ENCODE results near the gene COG5.

The COG5 gene

GRCh38 chr7:107506674-107507339, 56.9 kb downstream of the COG5 start:
- no peak for DNase-seq (ENCODE audit: low spot score)
- FAIRE-seq, result no peak

- DNase-seq (ENCODE audit: low spot score) (no peak), FAIRE-seq (no peak)
These were observed 57.6 kb downstream of the COG5 start for GRCh38 chr7:107505997-107506673.

GRCh38 chr7:107505362-107505761, 58.4 kb downstream of the COG5 start:
- FAIRE-seq (no peak), DNase-seq (ENCODE audit: low spot score) (no peak)

- no peak for FAIRE-seq
- DNase-seq (ENCODE audit: low spot score), result no peak
These were observed 60.0 kb downstream of the COG5 start for GRCh38 chr7:107503687-107504086.

GRCh38 chr7:107502797-107503196, 60.9 kb downstream of the COG5 start:
- FAIRE-seq, result no peak
- no peak for DNase-seq (ENCODE audit: low spot score)

- no peak for DNase-seq (ENCODE audit: low spot score)
- FAIRE-seq, result no peak
These were observed 61.6 kb downstream of the COG5 start for GRCh38 chr7:107502154-107502553.

GRCh38 chr7:107501593-107501992, 62.1 kb downstream of the COG5 start:
- FAIRE-seq (peak; percentile 50), DNase-seq (ENCODE audit: low spot score) (no peak)

GRCh38 chr7:107499731-107500130, 64.0 kb downstream of the COG5 start:
- no peak for DNase-seq (ENCODE audit: low spot score)
- no peak for FAIRE-seq

GRCh38 chr7:107495516-107495915, 68.2 kb downstream of the COG5 start:
- DNase-seq (ENCODE audit: low spot score), result no peak
- FAIRE-seq, result no peak

- FAIRE-seq (no peak), DNase-seq (ENCODE audit: low spot score) (no peak)
These were observed 68.8 kb downstream of the COG5 start for GRCh38 chr7:107494884-107495283.

- no peak for FAIRE-seq
- DNase-seq (ENCODE audit: low spot score), result no peak
These were observed 69.4 kb downstream of the COG5 start for GRCh38 chr7:107494315-107494751.

GRCh38 chr7:107492875-107493274, 70.8 kb downstream of the COG5 start:
- DNase-seq (ENCODE audit: low spot score) (no peak), FAIRE-seq (no peak)

- DNase-seq (ENCODE audit: low spot score) (no peak), FAIRE-seq (no peak)
These were observed 77.7 kb downstream of the COG5 start for GRCh38 chr7:107486041-107486440.

- DNase-seq (ENCODE audit: low spot score), result no peak
- peak; percentile 40 for FAIRE-seq
These were observed 81.1 kb downstream of the COG5 start for GRCh38 chr7:107482571-107482970.

- FAIRE-seq (no peak), DNase-seq (ENCODE audit: low spot score) (no peak)
These were observed 82.8 kb downstream of the COG5 start for GRCh38 chr7:107480932-107481331.

GRCh38 chr7:107479303-107479702, 84.4 kb downstream of the COG5 start:
- FAIRE-seq (no peak), DNase-seq (ENCODE audit: low spot score) (no peak)

- no peak for FAIRE-seq
- DNase-seq (ENCODE audit: low spot score), result no peak
These were observed 89.6 kb downstream of the COG5 start for GRCh38 chr7:107474104-107474521.

GRCh38 chr7:107472116-107472515, 91.6 kb downstream of the COG5 start:
- DNase-seq (ENCODE audit: low spot score) (no peak), FAIRE-seq (no peak)

GRCh38 chr7:107471292-107472070, 92.2 kb downstream of the COG5 start:
- no peak for DNase-seq (ENCODE audit: low spot score)
- FAIRE-seq, result no peak

GRCh38 chr7:107469929-107470328, 93.8 kb downstream of the COG5 start, which contains the start of gene GPR22:
GPR22 (plus strand) TSS chr7:107470057; CDS start chr7:107474061, 4,004 bp downstream.
- FAIRE-seq (no peak), DNase-seq (ENCODE audit: low spot score) (no peak)

GRCh38 chr7:107468824-107469223, 94.9 kb downstream of the COG5 start:
- FAIRE-seq (peak; percentile 96), DNase-seq (ENCODE audit: low spot score) (no peak)

- DNase-seq (ENCODE audit: low spot score) (no peak), FAIRE-seq (no peak)
These were observed 95.7 kb downstream of the COG5 start for GRCh38 chr7:107467972-107468371.
